HEK293 (cell line): Measurements from ENCODE around the gene PCSK6.

Experiments used
- CTCF ChIA-PET: fragments of 350-600 bp; formaldehyde crosslinking; extraction: SDS; loops from one replicate; lab custom pipeline; 2021; ENCODE audit warnings: antibody characterized with exemption; lab: Yijun Ruan, JAX
- POLR2A ChIA-PET: fragments of 300-600 bp; formaldehyde crosslinking; extraction: SDS; loops from one replicate; lab custom pipeline; 2020; ENCODE audit warnings: antibody characterized with exemption, inconsistent platforms; lab: Yijun Ruan, JAX
- H3K27ac ChIP-seq: fragments of 200-500 bp; sonication (Bioruptor generic); 2 replicates; pipeline ENCODE4 v1.5.1; 2014; ENCODE audit warnings: low read depth, low read length, control low read depth, inconsistent platforms; ENCODE audit errors: extremely low read depth
- H3K36me3 ChIP-seq, 2 experiments: fragments of 200-500 bp in 1 of 2; sonication (Bioruptor generic) in 1 of 2; 1 replicate in 1 of 2; 2 replicates in 1 of 2; pipeline ENCODE4 v1.5.1; 2014 to 2017; ENCODE audit warnings: inconsistent platforms in 2 of 2, low read length in 2 of 2; ENCODE audit not compliant: control insufficient read depth in 2 of 2, insufficient read depth in 1 of 2
- H3K4me1 ChIP-seq: fragments of 200-500 bp; sonication (Bioruptor generic); 2 replicates; pipeline ENCODE4 v1.5.1; 2014; ENCODE audit warnings: mild to moderate bottlenecking, low read length, inconsistent platforms; ENCODE audit not compliant: control insufficient read depth, insufficient read depth
- H3K4me3 ChIP-seq: 2 replicates; pipeline ENCODE4 v1.5.1; 2011; ENCODE audit warnings: low read depth, mild to moderate bottlenecking, control low read depth, low read length, moderate library complexity
- H3K9me3 ChIP-seq: fragments of 200-500 bp; sonication (Bioruptor generic); 2 replicates; pipeline ENCODE4 v1.5.1; 2014; ENCODE audit warnings: low read depth, low read length, inconsistent platforms; ENCODE audit not compliant: control insufficient read depth, insufficient read depth
- EGR2 ChIP-seq: fragments of 450-650 bp; formaldehyde crosslinking; IDR thresholded peaks from 2 replicates; pipeline ENCODE4 v1.5.1; 2016; ENCODE audit warnings: low read depth, missing biosample characterization, missing genetic modification characterization
- KLF1 ChIP-seq: fragments of 450-650 bp; formaldehyde crosslinking; IDR thresholded peaks from 2 replicates; pipeline ENCODE4 v1.5.1; 2016; ENCODE audit warnings: missing biosample characterization, missing genetic modification characterization
- PRDM1 ChIP-seq: fragments of 450-650 bp; formaldehyde crosslinking; IDR thresholded peaks from 2 replicates; pipeline ENCODE4; 2016; ENCODE audit warnings: missing biosample characterization, missing genetic modification characterization
- TRIM28 ChIP-seq: IDR thresholded peaks from 2 replicates; pipeline ENCODE4 v1.6.1; 2011; ENCODE audit warnings: low read length, control low read depth, borderline replicate concordance
- YY1 ChIP-seq: fragments of 450-650 bp; formaldehyde crosslinking; IDR thresholded peaks from 2 replicates; pipeline ENCODE4 v1.5.1; 2018; ENCODE audit warnings: missing biosample characterization, missing genetic modification characterization
- ZFHX2 ChIP-seq: fragments of 450-650 bp; formaldehyde crosslinking; conservative IDR thresholded peaks from 2 replicates; pipeline ENCODE4 v1.5.1; 2016; ENCODE audit warnings: missing biosample characterization, missing genetic modification characterization
- ZNF114 ChIP-seq: fragments of 450-650 bp; formaldehyde crosslinking; IDR thresholded peaks from 2 replicates; pipeline ENCODE4 v1.5.0; 2017; ENCODE audit warnings: missing biosample characterization, missing genetic modification characterization
- ZNF175 ChIP-seq: fragments of 450-650 bp; formaldehyde crosslinking; IDR thresholded peaks from 2 replicates; pipeline ENCODE4 v1.5.1; 2016; ENCODE audit warnings: missing biosample characterization, missing genetic modification characterization
- ZNF311 ChIP-seq: fragments of 450-650 bp; formaldehyde crosslinking; IDR thresholded peaks from 2 replicates; pipeline ENCODE4 v1.5.1; 2017; ENCODE audit warnings: missing biosample characterization, missing genetic modification characterization, borderline replicate concordance
- ZNF341 ChIP-seq: fragments of 450-650 bp; formaldehyde crosslinking; IDR thresholded peaks from 2 replicates; pipeline ENCODE4; 2016; ENCODE audit warnings: low read depth, missing biosample characterization, missing genetic modification characterization
- ZNF350 ChIP-seq: fragments of 450-650 bp; formaldehyde crosslinking; IDR thresholded peaks from 2 replicates; pipeline ENCODE4 v1.5.0; 2017; ENCODE audit warnings: missing biosample characterization, mild to moderate bottlenecking, missing genetic modification characterization
- ZNF354C ChIP-seq: fragments of 450-650 bp; formaldehyde crosslinking; IDR thresholded peaks from 2 replicates; pipeline ENCODE4 v1.5.1; 2016; ENCODE audit warnings: missing biosample characterization, missing genetic modification characterization, low read depth, borderline replicate concordance
- ZNF433 ChIP-seq: fragments of 450-650 bp; formaldehyde crosslinking; IDR thresholded peaks from 2 replicates; pipeline ENCODE4 v1.5.1; 2016; ENCODE audit warnings: missing biosample characterization, missing genetic modification characterization, low read depth
- ZNF624 ChIP-seq: fragments of 450-650 bp; formaldehyde crosslinking; IDR thresholded peaks from 2 replicates; pipeline ENCODE4 v1.5.1; 2017; ENCODE audit warnings: missing biosample characterization, missing genetic modification characterization
- ZNF658 ChIP-seq: fragments of 450-650 bp; formaldehyde crosslinking; IDR thresholded peaks from 2 replicates; pipeline ENCODE4; 2016; ENCODE audit warnings: missing biosample characterization, missing genetic modification characterization
- ZNF692 ChIP-seq: fragments of 450-650 bp; formaldehyde crosslinking; IDR thresholded peaks from 2 replicates; pipeline ENCODE4 v1.5.1; 2016; ENCODE audit warnings: missing biosample characterization, missing genetic modification characterization
- ZNF747 ChIP-seq: fragments of 450-650 bp; formaldehyde crosslinking; IDR thresholded peaks from 2 replicates; pipeline ENCODE4 v1.5.1; 2016; ENCODE audit warnings: missing biosample characterization, missing genetic modification characterization
- TF ChIP-seq, protein P1 (sequence below): fragments of 450-650 bp; formaldehyde crosslinking; IDR thresholded peaks from 2 replicates; pipeline ENCODE4 v1.5.1; 2016; ENCODE audit warnings: missing biosample characterization, missing genetic modification characterization, borderline replicate concordance
- TF ChIP-seq, protein P2 (sequence below): fragments of 450-650 bp; formaldehyde crosslinking; IDR thresholded peaks from 2 replicates; pipeline ENCODE4 v1.5.1; 2016; ENCODE audit warnings: missing biosample characterization, missing genetic modification characterization
- TF ChIP-seq, protein P3 (sequence below): fragments of 450-650 bp; formaldehyde crosslinking; IDR thresholded peaks from 2 replicates; pipeline ENCODE4 v1.5.1; 2017; ENCODE audit warnings: missing biosample characterization, missing genetic modification characterization

PCSK6 gene

DNA sequence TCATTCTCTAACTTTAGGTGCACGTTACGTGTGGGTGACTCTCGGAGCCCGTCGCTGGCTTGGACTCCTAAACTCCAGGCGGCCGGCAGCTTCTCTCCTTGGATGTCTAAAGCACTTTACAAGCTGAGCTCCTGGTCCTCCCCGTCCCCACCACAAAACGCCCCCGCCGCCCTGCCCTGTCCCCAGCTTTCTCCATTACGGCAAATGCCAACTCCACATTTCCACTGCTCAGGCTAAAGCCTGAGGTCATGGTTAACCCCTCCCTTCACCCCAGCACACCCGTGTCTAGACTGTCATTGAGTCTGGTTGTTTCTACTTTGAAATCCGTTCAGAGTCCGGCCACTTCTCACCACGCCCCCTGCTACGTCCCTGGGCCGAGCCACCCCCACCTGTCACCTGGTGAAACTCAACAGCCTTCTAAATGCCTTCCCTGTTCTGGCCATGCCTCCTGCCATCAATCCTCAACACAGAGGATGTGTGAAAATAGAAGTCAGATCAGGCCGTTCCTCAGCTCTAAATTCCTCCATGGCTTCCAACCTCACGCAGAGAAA is 8.1 kb upstream of the PCSK6 start:
- Histone ChIP-seq H3K27ac (no peak overlapping the region), H3K36me3 (no peaks in the 10 kb centered on the region), H3K4me3 (no peak overlapping the region), H3K9me3 (no peaks in the 10 kb centered on the region), H3K4me1 (no peaks in the 10 kb centered on the region)
- ChIA-PET CTCF (interaction anchor here (0.6 to 1.3 kb wide), 4 partner anchors 40 to 271 kb away, joined by 3 to 4 read pairs (median 4); no protein-coding TSS in a partner anchor), POLR2A (no interaction called here)
- TF ChIP-seq ZNF175 (tag by site-specific recombination) (no peak), ZNF341 (tag by site-specific recombination) (peak; percentile 9; the same call in 1 of the 2 replicates), ZNF114 (no peak)

DNA sequence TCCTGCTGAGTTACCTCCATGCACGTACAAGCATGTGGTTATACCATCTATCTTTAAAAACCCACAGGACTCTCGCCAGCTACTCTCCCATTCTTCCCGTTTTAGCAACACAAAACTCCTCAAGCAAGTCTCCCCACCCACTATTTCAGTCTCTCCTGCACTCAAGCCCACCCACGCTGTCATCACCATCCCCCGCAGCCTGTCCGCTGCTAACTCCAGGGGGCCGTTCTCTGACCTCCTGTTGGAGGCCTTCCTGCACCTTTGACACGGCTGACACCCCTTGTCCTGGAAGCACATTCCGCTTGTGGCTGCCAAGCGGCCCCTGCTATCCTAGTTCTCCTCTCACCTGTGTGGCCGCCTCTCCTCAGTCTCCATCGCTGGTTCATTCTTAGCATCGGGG is 7.5 kb upstream of the PCSK6 start:
- H3K4me1 ChIP-seq = no peaks in the 10 kb centered on the region
- H3K4me3 ChIP-seq = no peak overlapping the region
- TF ChIP-seq, protein P1, sequence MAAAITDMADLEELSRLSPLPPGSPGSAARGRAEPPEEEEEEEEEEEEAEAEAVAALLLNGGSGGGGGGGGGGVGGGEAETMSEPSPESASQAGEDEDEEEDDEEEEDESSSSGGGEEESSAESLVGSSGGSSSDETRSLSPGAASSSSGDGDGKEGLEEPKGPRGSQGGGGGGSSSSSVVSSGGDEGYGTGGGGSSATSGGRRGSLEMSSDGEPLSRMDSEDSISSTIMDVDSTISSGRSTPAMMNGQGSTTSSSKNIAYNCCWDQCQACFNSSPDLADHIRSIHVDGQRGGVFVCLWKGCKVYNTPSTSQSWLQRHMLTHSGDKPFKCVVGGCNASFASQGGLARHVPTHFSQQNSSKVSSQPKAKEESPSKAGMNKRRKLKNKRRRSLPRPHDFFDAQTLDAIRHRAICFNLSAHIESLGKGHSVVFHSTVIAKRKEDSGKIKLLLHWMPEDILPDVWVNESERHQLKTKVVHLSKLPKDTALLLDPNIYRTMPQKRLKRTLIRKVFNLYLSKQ = no peak
- TF ChIP-seq EGR2 (tag by site-specific recombination) = peak; percentile 89
- TF ChIP-seq KLF1 = no peak
- TF ChIP-seq ZNF658 (tag by site-specific recombination) = no peak
- no peak for TF ChIP-seq ZNF624
- no peak for TF ChIP-seq YY1 (tag by site-specific recombination)
- no peak for TF ChIP-seq PRDM1 (tag by site-specific recombination)
- no peak for TF ChIP-seq ZNF747 (tag by site-specific recombination)
- TF ChIP-seq ZFHX2 (tag by site-specific recombination) = peak; percentile 78
- TF ChIP-seq ZNF433 (tag by site-specific recombination) = no peak
- no peak for TF ChIP-seq ZNF350 (tag by site-specific recombination)
- TF ChIP-seq, protein P2, sequence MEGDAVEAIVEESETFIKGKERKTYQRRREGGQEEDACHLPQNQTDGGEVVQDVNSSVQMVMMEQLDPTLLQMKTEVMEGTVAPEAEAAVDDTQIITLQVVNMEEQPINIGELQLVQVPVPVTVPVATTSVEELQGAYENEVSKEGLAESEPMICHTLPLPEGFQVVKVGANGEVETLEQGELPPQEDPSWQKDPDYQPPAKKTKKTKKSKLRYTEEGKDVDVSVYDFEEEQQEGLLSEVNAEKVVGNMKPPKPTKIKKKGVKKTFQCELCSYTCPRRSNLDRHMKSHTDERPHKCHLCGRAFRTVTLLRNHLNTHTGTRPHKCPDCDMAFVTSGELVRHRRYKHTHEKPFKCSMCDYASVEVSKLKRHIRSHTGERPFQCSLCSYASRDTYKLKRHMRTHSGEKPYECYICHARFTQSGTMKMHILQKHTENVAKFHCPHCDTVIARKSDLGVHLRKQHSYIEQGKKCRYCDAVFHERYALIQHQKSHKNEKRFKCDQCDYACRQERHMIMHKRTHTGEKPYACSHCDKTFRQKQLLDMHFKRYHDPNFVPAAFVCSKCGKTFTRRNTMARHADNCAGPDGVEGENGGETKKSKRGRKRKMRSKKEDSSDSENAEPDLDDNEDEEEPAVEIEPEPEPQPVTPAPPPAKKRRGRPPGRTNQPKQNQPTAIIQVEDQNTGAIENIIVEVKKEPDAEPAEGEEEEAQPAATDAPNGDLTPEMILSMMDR = no peak
- no peak for TF ChIP-seq ZNF354C (tag by site-specific recombination)
- no peak for TF ChIP-seq ZNF311
- TF ChIP-seq TRIM28 = no peak
- TF ChIP-seq, protein P3, sequence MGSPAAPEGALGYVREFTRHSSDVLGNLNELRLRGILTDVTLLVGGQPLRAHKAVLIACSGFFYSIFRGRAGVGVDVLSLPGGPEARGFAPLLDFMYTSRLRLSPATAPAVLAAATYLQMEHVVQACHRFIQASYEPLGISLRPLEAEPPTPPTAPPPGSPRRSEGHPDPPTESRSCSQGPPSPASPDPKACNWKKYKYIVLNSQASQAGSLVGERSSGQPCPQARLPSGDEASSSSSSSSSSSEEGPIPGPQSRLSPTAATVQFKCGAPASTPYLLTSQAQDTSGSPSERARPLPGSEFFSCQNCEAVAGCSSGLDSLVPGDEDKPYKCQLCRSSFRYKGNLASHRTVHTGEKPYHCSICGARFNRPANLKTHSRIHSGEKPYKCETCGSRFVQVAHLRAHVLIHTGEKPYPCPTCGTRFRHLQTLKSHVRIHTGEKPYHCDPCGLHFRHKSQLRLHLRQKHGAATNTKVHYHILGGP (tag by site-specific recombination) = no peak
- no peak for TF ChIP-seq ZNF692
- TF ChIP-seq, all 188 proteins: peak for 2
- ChIA-PET POLR2A (no interaction called here), CTCF (interaction anchor here (0.6 to 1.3 kb wide), 4 partner anchors 40 to 272 kb away, joined by 3 to 4 read pairs (median 4); no protein-coding TSS in a partner anchor)
- no peak overlapping the region for H3K27ac ChIP-seq
- H3K9me3 ChIP-seq = no peaks in the 10 kb centered on the region
- H3K36me3 ChIP-seq = no peaks in the 10 kb centered on the region
